SK-N-MC (cell line): Measurements from ENCODE around the gene EEIG2.
"Not testable (repeated sequence)": the region's sequence is repeated elsewhere in the genome, so short reads cannot be mapped to it uniquely, and the experiment has no call there.

Source experiments
- DNase-seq: peaks from one replicate; pipeline ENCODE4 v3.0.0-alpha.2; 2011; ENCODE audit warnings: low read depth, low spot score
- H3K27ac ChIP-seq: fragments of 200-600 bp; sonication (generic); 2 replicates; pipeline ENCODE4 v1.5.1; 2016; ENCODE audit warnings: mixed run types
- H3K36me3 ChIP-seq: fragments of 200-600 bp; sonication (generic); 2 replicates; pipeline ENCODE4 v1.6.1; 2017; ENCODE audit warnings: antibody characterized with exemption, low read length, mixed read lengths; ENCODE audit not compliant: insufficient read depth
- H3K4me3 ChIP-seq: fragments of 200-600 bp; sonication (generic); 2 replicates; pipeline ENCODE4 v1.5.1; 2016
- H3K9ac ChIP-seq: fragments of 200-600 bp; sonication (generic); 2 replicates; pipeline ENCODE4 v1.8.0; 2017; ENCODE audit warnings: mixed run types, mixed read lengths; ENCODE audit not compliant: insufficient read length
- H3K9me3 ChIP-seq: fragments of 200-600 bp; sonication (generic); 2 replicates; pipeline ENCODE4 v1.6.1; 2017; ENCODE audit warnings: low read depth, mild to moderate bottlenecking, antibody characterized with exemption, low read length, moderate library complexity, mixed read lengths
- EZH2 ChIP-seq: fragments of 200-600 bp; sonication (generic); IDR thresholded peaks from one replicate; pipeline ENCODE4 v1.6.1; 2017; ENCODE audit warnings: antibody characterized with exemption
- FOXP2 ChIP-seq: optimal IDR thresholded peaks from 2 replicates; pipeline ENCODE3; 2011; ENCODE audit warnings: mild to moderate bottlenecking, moderate library complexity; ENCODE audit not compliant: insufficient read depth; ENCODE audit errors: extremely low read length, control extremely low read depth
- POLR2AphosphoS5 ChIP-seq: IDR thresholded peaks from 2 replicates; pipeline ENCODE4 v1.6.1; 2012; ENCODE audit warnings: mild to moderate bottlenecking, low read depth, low read length, borderline replicate concordance

The EEIG2 gene

DNA sequence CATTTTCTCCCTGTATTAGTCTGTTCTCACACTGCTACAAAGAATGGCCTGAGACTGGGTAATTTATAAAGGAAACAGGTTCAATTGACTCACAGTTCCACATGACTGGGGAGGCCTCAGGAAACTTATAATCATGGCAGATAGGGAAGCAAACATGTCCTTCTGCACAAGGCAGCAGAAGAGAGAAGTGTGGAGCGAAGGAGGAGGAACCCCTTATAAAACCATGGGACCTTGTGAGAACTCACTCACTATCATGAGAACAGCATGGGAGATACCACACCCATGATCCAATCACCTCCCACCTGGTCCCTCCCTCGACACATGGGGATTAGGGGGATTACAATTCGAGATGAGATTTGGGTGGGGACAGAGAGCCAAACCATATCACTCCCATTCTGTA lies 35.2 kb upstream of the EEIG2 start:
- Histone ChIP-seq H3K27ac (no peak overlapping the region), H3K4me3 (no peak overlapping the region), H3K36me3 (no peaks in the 10 kb centered on the region), H3K9ac (no peak overlapping the region), H3K9me3 (no peaks in the 10 kb centered on the region)
- TF ChIP-seq FOXP2, result no peak
- no peak for TF ChIP-seq POLR2AphosphoS5
- TF ChIP-seq EZH2, result no peak
- DNase-seq, result no peak

DNA sequence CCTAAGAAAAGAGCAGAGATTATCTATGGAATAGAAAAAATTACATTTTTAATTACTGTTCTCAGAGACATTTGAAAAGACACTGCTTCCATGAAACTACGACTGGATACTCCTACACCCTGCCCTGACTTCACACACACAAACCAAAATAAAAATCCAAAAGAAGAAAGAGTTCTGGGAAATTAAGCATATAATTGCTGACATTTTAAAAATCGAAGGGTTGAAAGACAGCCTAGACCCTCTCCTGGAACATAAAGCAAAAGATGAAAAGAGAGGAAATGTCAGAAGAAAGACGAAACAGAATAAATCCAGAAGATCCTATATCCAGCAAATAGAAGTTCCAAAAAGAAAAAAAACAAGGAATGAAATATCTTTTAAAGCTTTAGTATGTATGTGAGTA lies 32.8 kb upstream of the EEIG2 start:
- no peak for DNase-seq
- no peaks in the 10 kb centered on the region for H3K9me3 ChIP-seq
- H3K36me3 ChIP-seq, result no peaks in the 10 kb centered on the region
- no peak overlapping the region for H3K4me3 ChIP-seq
- no peak overlapping the region for H3K27ac ChIP-seq
- no peak overlapping the region for H3K9ac ChIP-seq
- no peak for TF ChIP-seq POLR2AphosphoS5
- no peak for TF ChIP-seq EZH2
- TF ChIP-seq FOXP2, result no peak

DNA sequence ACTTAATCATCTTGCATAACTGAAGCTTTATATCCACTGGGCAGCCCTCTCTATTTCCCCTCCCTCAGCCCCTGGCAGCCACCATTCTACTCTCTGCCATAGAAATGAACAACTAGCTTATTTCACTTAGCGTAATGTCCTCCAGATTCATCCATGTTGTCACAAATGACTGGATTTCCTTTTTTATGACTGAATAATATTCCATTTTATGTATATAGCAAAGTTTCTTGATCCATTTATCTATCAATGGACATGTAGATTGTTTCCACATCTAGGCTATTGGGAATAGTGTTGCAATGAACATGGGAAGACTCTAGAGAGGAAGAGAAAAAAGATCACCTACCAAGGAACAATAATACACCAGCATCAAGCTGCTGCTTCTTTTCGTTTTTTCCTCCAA lies 32.1 kb upstream of the EEIG2 start:
- TF ChIP-seq POLR2AphosphoS5 (no peak), EZH2 (no peak), FOXP2 (no peak)

DNA sequence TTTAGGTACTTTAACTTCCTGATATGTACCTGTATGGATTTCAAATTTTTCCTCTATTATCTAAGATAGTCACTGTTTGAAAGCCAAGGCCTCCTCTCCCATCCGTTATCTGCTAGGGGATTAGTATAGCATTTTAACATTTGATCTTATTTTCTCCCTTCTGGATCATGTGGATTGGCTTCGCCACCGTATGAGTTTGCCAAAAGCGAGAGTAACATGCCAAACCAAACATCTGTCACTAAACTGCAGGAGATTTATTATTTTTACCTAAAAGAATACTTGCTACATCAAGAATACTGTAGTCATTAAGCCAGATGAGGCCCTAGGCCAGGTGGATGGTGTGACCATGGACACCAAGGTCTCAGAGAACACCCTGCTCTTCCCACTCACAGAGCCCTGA lies 28.5 kb upstream of the EEIG2 start:
- Histone ChIP-seq H3K9ac (no peak overlapping the region), H3K9me3 (no peaks in the 10 kb centered on the region), H3K4me3 (no peak overlapping the region), H3K36me3 (no peaks in the 10 kb centered on the region), H3K27ac (no peak overlapping the region)
- no peak for TF ChIP-seq FOXP2
- no peak for TF ChIP-seq EZH2
- no peak for TF ChIP-seq POLR2AphosphoS5
- DNase-seq, result no peak

More for the DNA sequence above, 32.1 kb upstream of the EEIG2 start:
- no peak overlapping the region for H3K27ac ChIP-seq
- H3K4me3 ChIP-seq, result no peak overlapping the region
- no peaks in the 10 kb centered on the region for H3K9me3 ChIP-seq
- no peak overlapping the region for H3K9ac ChIP-seq
- H3K36me3 ChIP-seq, result no peaks in the 10 kb centered on the region
- no peak for DNase-seq

DNA sequence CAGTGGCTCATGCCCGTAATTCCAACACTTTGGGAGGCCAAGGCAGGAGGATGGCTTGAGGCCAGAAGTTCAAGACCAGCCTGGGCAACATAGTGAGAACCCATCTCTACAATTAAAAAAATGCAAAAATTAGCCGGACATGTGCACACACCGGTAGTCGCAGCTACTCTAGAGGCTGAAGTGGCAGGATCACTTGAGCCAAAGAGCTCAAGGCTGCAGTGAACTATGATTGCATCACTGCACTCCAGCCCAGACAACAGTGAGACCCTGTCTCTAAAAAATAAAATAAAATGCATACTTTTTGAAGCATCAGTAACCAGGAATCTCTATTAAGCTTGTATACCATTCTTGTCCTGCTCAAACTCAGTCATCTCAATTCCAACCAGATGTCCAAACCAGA lies 27.2 kb upstream of the EEIG2 start:
- H3K36me3 ChIP-seq, result no peaks in the 10 kb centered on the region
- no peak overlapping the region for H3K27ac ChIP-seq
- no peak overlapping the region for H3K4me3 ChIP-seq
- no peak overlapping the region for H3K9ac ChIP-seq
- TF ChIP-seq EZH2, result no peak
- no peak for TF ChIP-seq FOXP2
- no peak for TF ChIP-seq POLR2AphosphoS5
- H3K9me3 ChIP-seq, result no peaks in the 10 kb centered on the region
- no peak for DNase-seq

DNA sequence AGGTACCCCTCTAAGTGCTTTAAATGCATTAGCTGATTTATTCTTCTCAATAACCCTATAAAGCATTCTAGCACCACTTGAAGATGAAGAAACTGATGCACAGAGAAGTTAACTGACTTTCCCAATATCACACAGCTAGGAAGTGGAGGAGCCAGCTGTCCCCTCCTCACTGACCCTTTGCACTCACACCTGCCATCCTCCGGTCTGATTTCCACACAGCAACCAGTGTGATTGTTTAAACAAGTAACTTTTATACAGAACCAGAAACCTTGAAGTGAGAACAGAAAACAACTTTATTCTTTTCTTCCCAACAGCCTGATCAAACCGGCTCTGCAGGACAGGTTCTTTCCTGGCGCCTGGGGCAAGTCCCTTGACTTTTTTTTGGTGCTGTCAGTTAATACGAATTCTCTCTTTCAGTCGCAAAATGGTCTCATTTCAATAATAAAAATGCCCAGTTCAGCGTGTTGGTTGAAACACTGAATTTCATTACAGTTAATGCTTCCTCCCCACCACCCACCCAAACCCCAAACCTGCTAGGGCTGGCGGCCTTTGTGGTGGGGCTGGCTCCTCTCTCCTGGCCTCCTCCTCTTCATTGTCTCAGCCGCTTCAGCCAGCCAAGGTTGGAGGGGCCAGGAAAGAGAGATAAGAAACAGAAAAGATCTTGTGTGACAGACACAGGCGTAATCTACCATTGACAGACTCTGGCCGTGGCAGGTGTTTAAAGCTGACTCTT lies 26.4 kb upstream of the EEIG2 start:
- no peak overlapping the region for H3K4me3 ChIP-seq
- no peak overlapping the region for H3K9ac ChIP-seq
- no peak for DNase-seq
- TF ChIP-seq FOXP2, result no peak
- TF ChIP-seq POLR2AphosphoS5, result no peak
- TF ChIP-seq EZH2, result no peak
- no peaks in the 10 kb centered on the region for H3K36me3 ChIP-seq
- no peak overlapping the region for H3K27ac ChIP-seq
- H3K9me3 ChIP-seq, result no peaks in the 10 kb centered on the region

DNA sequence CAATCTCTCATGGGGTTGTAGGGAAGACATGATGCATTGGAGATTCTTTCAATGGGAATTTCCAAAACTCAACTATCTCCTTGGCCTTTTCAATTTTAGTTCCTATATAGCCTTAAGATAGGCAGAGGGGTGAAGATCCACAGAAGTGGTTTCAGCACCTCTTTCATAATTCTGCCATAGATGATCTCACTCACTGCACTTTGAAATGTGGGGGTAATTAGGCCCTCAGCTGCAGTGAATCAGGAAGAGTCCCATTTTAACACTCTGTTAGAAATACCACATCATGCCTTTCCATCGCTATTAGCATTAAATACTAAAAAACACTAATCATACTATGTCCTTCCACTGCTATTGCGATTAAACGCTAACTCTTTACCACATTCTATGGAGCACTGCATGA lies 25.1 kb upstream of the EEIG2 start:
- Histone ChIP-seq H3K9ac (no peak overlapping the region), H3K36me3 (no peaks in the 10 kb centered on the region), H3K4me3 (no peak overlapping the region), H3K27ac (no peak overlapping the region), H3K9me3 (no peaks in the 10 kb centered on the region)
- TF ChIP-seq FOXP2 (no peak), POLR2AphosphoS5 (no peak), EZH2 (no peak)
- no peak for DNase-seq

DNA sequence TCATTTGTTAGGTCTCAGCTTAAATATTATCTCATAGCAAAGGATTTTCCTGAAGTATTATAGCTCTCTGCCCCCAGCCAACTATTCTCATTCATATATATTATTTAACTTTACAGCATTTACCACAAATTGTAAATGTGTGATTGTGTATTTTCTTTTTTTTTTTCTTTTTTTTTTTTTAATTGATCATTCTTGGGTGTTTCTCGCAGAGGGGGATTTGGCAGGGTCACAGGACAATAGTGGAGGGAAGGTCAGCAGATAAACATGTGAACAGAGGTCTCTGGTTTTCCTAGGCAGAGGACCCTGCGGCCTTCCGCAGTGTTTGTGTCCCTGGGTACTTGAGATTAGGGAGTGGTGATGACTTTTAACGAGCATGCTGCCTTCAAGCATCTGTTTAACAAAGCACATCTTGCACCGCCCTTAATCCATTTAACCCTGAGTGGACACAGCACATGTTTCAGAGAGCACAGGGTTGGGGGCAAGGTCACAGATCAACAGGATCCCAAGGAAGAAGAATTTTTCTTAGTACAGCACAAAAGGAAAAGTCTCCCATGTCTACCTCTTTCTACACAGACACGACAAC lies 24.5 kb upstream of the EEIG2 start:
- H3K27ac ChIP-seq, H3K4me3 ChIP-seq, DNase-seq, H3K9me3 ChIP-seq, H3K36me3 ChIP-seq, H3K9ac ChIP-seq: not testable (repeated sequence)

DNA sequence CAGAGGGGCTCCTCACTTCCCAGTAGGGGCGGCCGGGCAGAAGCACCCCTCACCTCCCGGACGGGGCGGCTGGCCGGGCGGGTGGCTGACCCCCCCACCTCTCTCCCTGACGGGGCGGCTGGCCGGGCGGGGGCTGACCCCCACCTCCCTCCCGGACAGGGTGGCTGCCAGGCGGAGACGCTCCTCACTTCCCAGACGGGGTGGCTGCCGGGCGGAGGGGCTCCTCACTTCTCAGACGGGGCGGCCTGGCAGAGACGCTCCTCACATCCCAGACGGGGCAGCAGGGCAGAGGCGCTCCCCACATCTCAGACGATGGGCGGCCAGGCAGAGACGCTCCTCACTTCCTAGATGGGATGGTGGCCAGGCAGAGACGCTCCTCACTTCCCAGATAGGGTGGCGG lies 23.9 kb upstream of the EEIG2 start:
- not testable (repeated sequence) for H3K4me3 ChIP-seq, DNase-seq, H3K9ac ChIP-seq, H3K9me3 ChIP-seq, H3K36me3 ChIP-seq, H3K27ac ChIP-seq

DNA sequence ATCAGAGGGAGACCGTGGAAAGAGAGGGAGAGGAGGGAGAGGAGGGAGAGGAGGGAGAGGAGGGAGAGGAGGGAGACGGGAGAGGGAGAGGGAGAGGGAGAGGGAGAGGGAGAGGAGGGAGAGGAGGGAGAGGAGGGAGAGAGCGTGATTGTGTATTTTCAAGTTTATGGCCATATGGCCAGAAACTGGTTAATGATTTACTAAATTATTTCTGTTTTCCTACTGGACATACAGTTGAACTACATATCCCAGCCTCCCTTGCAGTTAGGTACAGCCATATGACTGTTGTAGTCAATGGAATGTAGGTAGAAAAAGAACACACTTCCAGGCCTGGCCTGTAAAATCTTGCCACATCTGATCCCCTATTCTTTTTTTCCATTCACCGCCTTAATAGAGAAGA lies 23.1 kb upstream of the EEIG2 start:
- not testable (repeated sequence) for H3K36me3 ChIP-seq, H3K4me3 ChIP-seq, H3K9ac ChIP-seq, DNase-seq, H3K27ac ChIP-seq, H3K9me3 ChIP-seq
